Adipocyte (in vitro differentiated cells): ENCODE data around the gene FILIP1.
"Not testable (repeated sequence)": the region's sequence is repeated elsewhere in the genome, so short reads cannot be mapped to it uniquely, and the experiment has no call there.

Source experiments
- DNase-seq: peaks from one replicate; pipeline ENCODE4 v3.0.0-alpha.2; 2015; ENCODE audit warnings: low read depth
- H3K27me3 ChIP-seq: replicated peaks from 2 replicates; pipeline ENCODE4 v1.7.0; 2013; ENCODE audit warnings: mild to moderate bottlenecking, low read length, moderate library complexity; ENCODE audit not compliant: control insufficient read depth, insufficient read depth
- H3K36me3 ChIP-seq: 2 replicates; pipeline ENCODE4 v1.7.0; 2013; ENCODE audit warnings: low read length, mild to moderate bottlenecking, moderate library complexity; ENCODE audit not compliant: control insufficient read depth, insufficient read depth, severe bottlenecking
- H3K4me1 ChIP-seq: 2 replicates; pipeline ENCODE4 v1.7.0; 2013; ENCODE audit warnings: mild to moderate bottlenecking, low read length, moderate library complexity; ENCODE audit not compliant: control insufficient read depth, insufficient read depth
- H3K4me3 ChIP-seq: 2 replicates; pipeline ENCODE4 v1.7.0; 2013; ENCODE audit warnings: mild to moderate bottlenecking, low read length, moderate library complexity
- H3K9ac ChIP-seq: 2 replicates; pipeline ENCODE4 v1.7.0; 2013; ENCODE audit warnings: mild to moderate bottlenecking, low read length, moderate library complexity
- H3K9me3 ChIP-seq: 2 replicates; pipeline ENCODE4 v1.7.0; 2013; ENCODE audit warnings: mild to moderate bottlenecking, low read length, moderate library complexity; ENCODE audit not compliant: control insufficient read depth

The FILIP1 gene

GRCh38 chr6:75418233-75418632 is 75.4 kb downstream of the FILIP1 start:
- Histone ChIP-seq H3K9me3 (no peaks in the 10 kb centered on the region), H3K4me3 (no peak overlapping the region), H3K9ac (no peak overlapping the region), H3K27me3 (no peaks in the 10 kb centered on the region), H3K4me1 (peaks cover 26% of the 10 kb centered on the region), H3K36me3 (no peaks in the 10 kb centered on the region)
- DNase-seq = peak; percentile 58

GRCh38 chr6:75416443-75416842 is 77.2 kb downstream of the FILIP1 start:
- Histone ChIP-seq H3K4me3 (no peak overlapping the region), H3K9ac (no peak overlapping the region), H3K27me3 (no peaks in the 10 kb centered on the region), H3K4me1 (peaks cover 18% of the 10 kb centered on the region), H3K36me3 (no peaks in the 10 kb centered on the region), H3K9me3 (no peaks in the 10 kb centered on the region)
- no peak for DNase-seq

DNA sequence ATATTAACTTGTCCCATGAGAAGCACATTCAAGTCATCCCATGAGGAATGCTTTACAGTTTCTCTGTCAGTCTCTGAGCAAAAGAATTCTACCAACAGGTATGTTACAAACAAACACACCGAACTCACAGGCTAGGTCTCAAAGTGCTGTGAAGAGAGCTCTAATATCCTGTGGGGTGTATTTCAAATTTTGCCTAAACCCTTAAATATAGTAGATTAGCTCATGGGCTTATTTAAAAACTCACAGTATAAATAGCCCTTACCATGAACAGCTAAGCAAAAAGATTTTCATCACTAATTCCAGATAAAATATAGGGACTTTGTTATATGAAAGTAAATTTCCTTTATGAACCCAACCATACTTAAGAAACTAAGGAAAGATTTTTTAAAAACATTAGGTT is 77.8 kb downstream of the FILIP1 start:
- Histone ChIP-seq H3K9ac (no peak overlapping the region), H3K36me3 (no peaks in the 10 kb centered on the region), H3K4me3 (no peak overlapping the region), H3K9me3 (no peaks in the 10 kb centered on the region), H3K4me1 (peaks cover 17% of the 10 kb centered on the region), H3K27me3 (no peaks in the 10 kb centered on the region)
- no peak for DNase-seq

GRCh38 chr6:75414445-75415021 is 79.1 kb downstream of the FILIP1 start:
- no peak overlapping the region for H3K9ac ChIP-seq
- H3K9me3 ChIP-seq = no peaks in the 10 kb centered on the region
- H3K4me3 ChIP-seq = no peak overlapping the region
- no peaks in the 10 kb centered on the region for H3K27me3 ChIP-seq
- no peaks in the 10 kb centered on the region for H3K36me3 ChIP-seq
- no peak for DNase-seq
- H3K4me1 ChIP-seq = peaks cover 17% of the 10 kb centered on the region

DNA sequence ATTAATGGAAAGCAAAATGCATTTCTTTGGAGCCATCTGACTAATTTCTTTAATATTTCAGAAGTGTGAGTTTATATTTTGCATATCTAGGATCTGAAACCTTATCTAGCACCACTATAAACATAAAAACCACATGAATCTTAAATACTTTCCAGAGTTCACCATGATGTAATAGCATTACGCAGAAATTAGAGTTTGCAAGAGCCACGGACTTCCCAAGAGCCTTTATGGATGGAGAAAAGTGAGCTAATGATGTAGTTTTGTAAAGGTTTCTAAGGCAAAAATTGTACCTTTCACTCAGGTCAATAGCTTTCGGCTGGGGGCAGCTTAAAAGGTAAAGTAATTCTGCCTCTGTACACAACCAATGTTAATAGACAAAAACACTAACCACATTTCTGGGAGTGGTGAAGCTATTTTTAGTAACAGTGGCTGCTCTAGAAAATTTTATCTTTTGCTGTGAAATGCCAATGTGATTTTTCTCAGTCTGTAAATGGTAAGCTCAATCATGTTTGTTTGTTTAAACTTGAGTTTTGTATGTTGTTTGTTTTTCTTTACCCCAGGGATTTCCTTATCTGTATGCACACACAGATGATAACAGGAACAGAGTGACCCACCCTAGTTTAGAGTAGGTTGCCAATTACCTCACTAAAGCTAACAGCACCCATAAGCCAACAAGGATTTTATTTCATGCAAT is 80.5 kb downstream of the FILIP1 start:
- H3K27me3 ChIP-seq = no peaks in the 10 kb centered on the region
- no peak overlapping the region for H3K9ac ChIP-seq
- H3K9me3 ChIP-seq = no peaks in the 10 kb centered on the region
- DNase-seq = peak; percentile 37
- no peak overlapping the region for H3K4me3 ChIP-seq
- H3K4me1 ChIP-seq = peaks cover 13% of the 10 kb centered on the region
- no peaks in the 10 kb centered on the region for H3K36me3 ChIP-seq

DNA sequence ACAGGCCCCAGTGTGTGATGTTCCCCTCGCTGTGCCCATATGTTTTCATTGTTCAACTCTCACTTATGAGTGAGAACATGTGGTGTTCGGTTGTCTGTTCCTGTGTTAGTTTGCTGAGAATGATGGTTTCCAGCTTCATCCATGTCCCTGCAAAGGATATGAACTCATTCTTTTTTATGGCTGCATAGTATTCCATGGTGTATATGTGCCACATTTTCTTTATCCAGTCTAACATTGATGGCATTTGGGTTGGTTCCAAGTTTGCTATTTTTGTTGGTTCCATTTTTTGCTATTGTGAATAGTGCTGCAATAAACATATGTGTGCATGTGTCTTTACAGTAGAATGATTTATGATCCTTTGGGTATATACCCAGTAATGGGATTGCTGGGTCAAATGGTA is 83.0 kb downstream of the FILIP1 start:
- H3K9ac ChIP-seq, H3K9me3 ChIP-seq, H3K4me3 ChIP-seq, DNase-seq, H3K27me3 ChIP-seq, H3K36me3 ChIP-seq: not testable (repeated sequence)
- peaks cover 11% of the 10 kb centered on the region for H3K4me1 ChIP-seq

DNA sequence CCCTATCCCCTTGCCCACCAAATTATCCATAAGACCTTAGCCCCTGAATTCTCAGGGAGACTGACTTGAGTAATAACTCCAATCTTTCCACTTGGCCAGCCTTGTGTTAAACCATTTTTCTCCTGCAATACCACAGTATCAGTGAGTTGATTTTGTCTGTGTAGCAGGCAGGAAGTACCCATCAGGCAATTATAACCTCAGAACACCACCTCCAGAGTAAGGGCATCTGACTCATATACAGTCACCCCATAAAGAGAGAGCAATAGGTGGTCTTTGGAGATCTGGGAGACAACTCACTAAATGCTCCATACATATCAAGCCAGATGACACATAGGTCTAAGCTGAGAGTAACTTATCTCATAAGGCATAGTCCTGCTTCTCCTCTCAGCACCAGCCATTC is 83.7 kb downstream of the FILIP1 start:
- Histone ChIP-seq H3K4me1 (peaks cover 11% of the 10 kb centered on the region), H3K9me3 (no peaks in the 10 kb centered on the region), H3K27me3 (no peaks in the 10 kb centered on the region), H3K36me3 (no peaks in the 10 kb centered on the region), H3K4me3 (no peak overlapping the region), H3K9ac (no peak overlapping the region)
- no peak for DNase-seq

DNA sequence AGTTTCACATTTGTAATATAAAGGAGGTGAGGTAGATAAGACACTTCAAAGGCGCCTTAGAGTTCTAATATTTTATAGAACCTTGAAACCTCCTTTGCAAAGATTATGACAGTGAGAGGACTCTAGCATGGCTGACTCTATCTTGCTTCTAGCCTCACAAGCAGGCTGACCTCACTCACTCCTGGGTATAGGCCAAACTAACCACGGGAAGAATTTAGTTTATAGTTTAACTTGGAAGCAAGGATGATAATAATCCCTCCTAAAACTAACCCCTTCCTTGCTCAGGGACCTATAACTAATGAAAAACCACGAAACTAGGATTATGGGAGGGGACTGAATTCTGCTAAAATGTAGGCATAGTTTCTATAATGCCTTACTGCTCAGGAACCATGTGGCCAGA is 84.3 kb downstream of the FILIP1 start:
- no peak overlapping the region for H3K4me3 ChIP-seq
- H3K36me3 ChIP-seq = no peaks in the 10 kb centered on the region
- H3K4me1 ChIP-seq = peaks cover 11% of the 10 kb centered on the region
- no peak overlapping the region for H3K9ac ChIP-seq
- H3K27me3 ChIP-seq = no peaks in the 10 kb centered on the region
- peak; percentile 22 for DNase-seq
- H3K9me3 ChIP-seq = no peaks in the 10 kb centered on the region

- no peak for DNase-seq
- H3K9me3 ChIP-seq = no peaks in the 10 kb centered on the region
- H3K4me1 ChIP-seq = peaks cover 7% of the 10 kb centered on the region
- no peak overlapping the region for H3K9ac ChIP-seq
- H3K4me3 ChIP-seq = no peak overlapping the region
- no peaks in the 10 kb centered on the region for H3K36me3 ChIP-seq
- no peaks in the 10 kb centered on the region for H3K27me3 ChIP-seq
Measured at GRCh38 chr6:75403563-75404080, 90.0 kb downstream of the FILIP1 start.

DNA sequence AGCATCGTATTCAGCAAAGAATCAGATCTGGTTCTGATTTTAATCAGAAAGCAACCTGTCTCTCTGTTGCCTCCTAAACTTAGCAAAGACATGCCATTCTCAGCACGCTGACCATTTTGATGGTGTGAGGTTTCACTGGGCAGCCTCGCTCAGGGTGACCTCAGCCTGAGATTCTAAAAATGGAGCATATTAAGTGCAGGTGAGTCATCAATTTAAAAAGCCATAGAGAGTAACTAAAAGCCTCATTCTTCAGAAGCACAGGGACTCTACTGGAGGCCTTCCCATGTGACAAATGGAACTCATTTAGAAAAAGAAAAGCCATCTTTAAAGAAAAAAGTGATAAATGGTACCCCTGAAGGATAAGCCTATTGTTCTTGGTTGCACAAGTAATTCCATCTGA is 91.3 kb downstream of the FILIP1 start:
- Histone ChIP-seq H3K36me3 (no peaks in the 10 kb centered on the region), H3K27me3 (no peaks in the 10 kb centered on the region), H3K9me3 (no peaks in the 10 kb centered on the region), H3K4me1 (peaks cover 16% of the 10 kb centered on the region), H3K9ac (no peak overlapping the region), H3K4me3 (no peak overlapping the region)
- DNase-seq = peak; percentile 67

- no peaks in the 10 kb centered on the region for H3K36me3 ChIP-seq
- H3K9me3 ChIP-seq = no peaks in the 10 kb centered on the region
- DNase-seq = no peak
- H3K27me3 ChIP-seq = no peaks in the 10 kb centered on the region
- H3K9ac ChIP-seq = no peak overlapping the region
- H3K4me1 ChIP-seq = peaks cover 16% of the 10 kb centered on the region
- no peak overlapping the region for H3K4me3 ChIP-seq
Measured at GRCh38 chr6:75397656-75398465, 95.7 kb downstream of the FILIP1 start.
